Activated CD8-positive, alpha-beta memory T cell treated with anti-CD3 and anti-CD28 coated beads, Interleukin-2, amount 10 ng/mL, durations not matched to agents 7 days and 5 days (primary cell): ENCODE data around the gene YOD1. TPM values are rescaled to one million over a fixed set of nuclear protein-coding genes. Genes with fewer than 3 reads are reported as not detected.
"Not testable (repeated sequence)": the region's sequence is repeated elsewhere in the genome, so short reads cannot be mapped to it uniquely, and the experiment has no call there.

Experiments used
- ATAC-seq: fragments of 150-1000 bp; cut with Tn5 transposase; one replicate; pipeline ENCODE4 v1.10.0; 2021; ENCODE audit warnings: moderate library complexity
- CTCF ChIA-PET: fragments of 350-600 bp; sonication (Branson Sonifier 250); formaldehyde crosslinking; loops from one replicate; lab custom pipeline; 2021; ENCODE audit warnings: antibody characterized with exemption; lab: Charles Lee
- DNase-seq: peaks from one replicate; pipeline ENCODE4 v3.0.0-alpha.2; 2020
- H3K27ac Mint-ChIP-seq: one replicate; pipeline ENCODE4 v1.8.0; 2021; ENCODE audit warnings: mild to moderate bottlenecking, mixed read lengths
- H3K27me3 Mint-ChIP-seq: one replicate; pipeline ENCODE4 v1.8.0; 2021; ENCODE audit warnings: mixed read lengths
- H3K36me3 Mint-ChIP-seq: one replicate; pipeline ENCODE4 v1.8.0; 2021; ENCODE audit warnings: mild to moderate bottlenecking, mixed read lengths
- H3K4me1 Mint-ChIP-seq: one replicate; pipeline ENCODE4 v1.8.0; 2021; ENCODE audit warnings: mixed read lengths
- H3K4me3 Mint-ChIP-seq: one replicate; pipeline ENCODE4 v1.8.0; 2021; ENCODE audit warnings: mild to moderate bottlenecking, moderate library complexity, mixed read lengths
- H3K9me3 Mint-ChIP-seq: one replicate; pipeline ENCODE4 v1.8.0; 2022; ENCODE audit warnings: low read depth, mixed read lengths
- total RNA-seq, 2 experiments: library from RNA; stranded (reverse); gene quantifications; one replicate each; pipeline ENCODE4 v1.2.3, GENCODE V29; 2021

The YOD1 gene
- total RNA-seq, 2 experiments from 2014 or later, result 8.7 to 9.7 TPM

- peaks cover 5% of the 10 kb centered on the region for H3K27me3 Mint-ChIP-seq
- peaks cover 8% of the 10 kb centered on the region for H3K36me3 Mint-ChIP-seq
- peak within 1 kb of the TSS; percentile 82 for H3K27ac Mint-ChIP-seq
- H3K4me1 Mint-ChIP-seq, result peaks cover 37% of the 10 kb centered on the region
- ATAC-seq (peak; percentile 90), DNase-seq (peak; percentile 95)
- H3K9me3 Mint-ChIP-seq, result no peaks in the 10 kb centered on the region
- CTCF ChIA-PET, result interaction anchor here (0.8 to 2.3 kb wide), 14 partner anchors 10 to 446 kb away, joined by 3 to 10 read pairs (median 5); no protein-coding TSS in a partner anchor
- peak within 1 kb of the TSS; percentile 93 for H3K4me3 Mint-ChIP-seq
Measured at GRCh38 chr1:207052911-207053769, 2.1 kb upstream of the YOD1 start, which contains the start of gene PFKFB2. PFKFB2 (plus strand) TSS chr1:207053275; CDS start chr1:207054718, 1,443 bp downstream.

DNA sequence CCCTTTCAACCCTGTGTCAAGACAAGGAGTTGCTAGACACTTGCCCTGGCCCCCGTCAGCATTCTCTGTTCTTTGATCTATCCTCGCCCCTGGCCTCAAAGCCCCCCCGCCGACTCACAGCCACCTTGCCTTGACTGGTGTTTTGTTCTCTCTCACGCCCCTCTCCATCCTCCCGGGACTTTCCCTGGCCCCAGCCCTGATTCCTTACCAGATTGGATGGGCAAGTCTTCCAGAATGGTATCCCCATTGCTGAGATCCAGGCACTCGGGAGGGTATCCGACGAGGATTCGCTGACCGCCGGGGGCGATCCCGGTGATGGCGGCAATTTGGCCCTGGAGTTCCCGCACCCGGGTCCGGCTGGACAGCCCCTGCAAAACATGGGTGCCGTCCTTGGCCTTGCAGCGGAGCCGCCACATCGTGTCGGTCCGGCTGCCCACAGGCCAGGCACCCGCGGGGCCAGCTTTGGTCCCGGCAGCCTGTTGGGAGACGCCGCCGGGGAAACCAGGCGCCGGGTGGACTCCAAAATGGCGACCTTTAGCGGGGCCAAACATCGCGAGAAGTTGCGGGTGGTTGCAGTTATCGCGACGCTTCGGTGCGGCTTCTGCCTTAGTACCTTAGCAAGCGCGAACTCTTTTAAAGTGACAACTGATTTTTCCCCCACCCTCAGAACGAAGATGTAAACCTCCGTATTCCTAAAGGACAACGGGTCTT, 373 bp downstream of the YOD1 start:
- CTCF ChIA-PET, result interaction anchor here (0.6 to 3.1 kb wide), 18 partner anchors 10 to 449 kb away, joined by 3 to 27 read pairs (median 4); partner anchors contain the start of gene C1orf116
- H3K4me3 Mint-ChIP-seq, result peak overlapping the region; percentile 95
- peaks cover 54% of the 10 kb centered on the region for H3K4me1 Mint-ChIP-seq
- no peaks in the 10 kb centered on the region for H3K9me3 Mint-ChIP-seq
- peaks cover 3% of the 10 kb centered on the region for H3K27me3 Mint-ChIP-seq
- peaks cover 25% of the 10 kb centered on the region for H3K36me3 Mint-ChIP-seq
- peak; percentile 95 for DNase-seq
- H3K27ac Mint-ChIP-seq, result peak overlapping the region; percentile 93
- peak; percentile 68 for ATAC-seq

GRCh38 chr1:207049974-207050391, 1.0 kb downstream of the YOD1 start:
- peak; percentile 27 for ATAC-seq

GRCh38 chr1:207049514-207049913, 1.5 kb downstream of the YOD1 start:
- H3K36me3 Mint-ChIP-seq, result peaks cover 31% of the 10 kb centered on the region
- H3K27me3 Mint-ChIP-seq, result peaks cover 3% of the 10 kb centered on the region
- no peaks in the 10 kb centered on the region for H3K9me3 Mint-ChIP-seq
- H3K27ac Mint-ChIP-seq, result peak overlapping the region; percentile 93
- CTCF ChIA-PET, result interaction anchor here (0.9 to 3.1 kb wide), 17 partner anchors 11 to 471 kb away, joined by 3 to 27 read pairs (median 4); partner anchors contain the start of genes C1orf116 and DYRK3
- DNase-seq (no peak), ATAC-seq (no peak)
- H3K4me3 Mint-ChIP-seq, result peak overlapping the region; percentile 95
- H3K4me1 Mint-ChIP-seq, result peaks cover 58% of the 10 kb centered on the region

More at GRCh38 chr1:207049974-207050391, 1.0 kb downstream of the YOD1 start:
- no peaks in the 10 kb centered on the region for H3K9me3 Mint-ChIP-seq
- peaks cover 3% of the 10 kb centered on the region for H3K27me3 Mint-ChIP-seq
- peaks cover 27% of the 10 kb centered on the region for H3K36me3 Mint-ChIP-seq
- peak overlapping the region; percentile 93 for H3K27ac Mint-ChIP-seq
- CTCF ChIA-PET, result interaction anchor here (0.6 to 3.1 kb wide), 21 partner anchors 11 to 471 kb away, joined by 3 to 27 read pairs (median 4); partner anchors contain the start of genes C1orf116 and DYRK3
- peaks cover 57% of the 10 kb centered on the region for H3K4me1 Mint-ChIP-seq
- H3K4me3 Mint-ChIP-seq, result peak overlapping the region; percentile 95
- DNase-seq, result peak; percentile 71

DNA sequence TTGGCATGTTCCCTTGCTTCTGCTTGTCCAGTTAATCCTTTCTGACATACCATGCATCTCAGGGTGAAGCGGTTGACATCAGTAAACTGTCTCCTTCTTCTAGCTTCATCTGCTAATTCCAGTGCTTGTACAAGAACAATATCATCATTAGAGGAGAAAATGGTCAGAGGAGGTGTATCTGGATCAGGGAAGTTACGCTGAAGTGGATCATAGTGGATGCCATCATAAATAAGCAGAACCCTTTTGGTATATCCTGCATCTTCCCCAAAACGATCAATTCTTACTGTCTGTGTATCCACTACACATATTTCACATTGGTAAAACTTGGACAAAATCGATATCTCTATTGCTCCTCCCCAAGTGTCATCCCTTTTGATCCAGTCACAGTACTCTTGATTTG, 2.0 kb downstream of the YOD1 start:
- Mint-ChIP-seq H3K4me1 (peaks cover 57% of the 10 kb centered on the region), H3K36me3 (peaks cover 31% of the 10 kb centered on the region), H3K27ac (no peak overlapping the region)

DNA sequence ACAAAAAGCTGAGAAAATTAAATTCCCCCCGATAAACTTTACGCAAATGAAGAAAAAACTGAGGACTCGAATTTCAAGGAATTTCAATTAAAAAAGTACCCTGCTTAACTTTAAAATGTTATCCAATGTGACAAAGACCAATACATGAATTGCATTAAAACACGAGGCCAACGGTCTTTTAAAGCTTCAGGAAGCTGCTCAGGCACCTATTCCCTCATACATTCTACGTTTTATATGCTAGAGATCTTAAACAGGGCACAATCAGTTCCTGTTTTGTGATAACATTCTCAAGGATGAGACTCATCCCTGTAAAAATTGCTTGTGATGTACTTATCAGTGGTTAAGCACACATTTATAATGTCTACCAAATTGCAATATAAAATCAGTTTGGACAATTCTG, 3.0 kb downstream of the YOD1 start:
- CTCF ChIA-PET, result interaction anchor here (0.8 to 3.1 kb wide), 5 partner anchors 13 to 357 kb away, joined by 3 to 27 read pairs (median 4); no protein-coding TSS in a partner anchor
- H3K4me3 Mint-ChIP-seq, result no peak overlapping the region
- ATAC-seq, result no peak
- H3K4me1 Mint-ChIP-seq, result peaks cover 51% of the 10 kb centered on the region
- H3K27me3 Mint-ChIP-seq, result no peaks in the 10 kb centered on the region
- H3K27ac Mint-ChIP-seq, result no peak overlapping the region
- DNase-seq, result no peak
- H3K36me3 Mint-ChIP-seq, result peaks cover 33% of the 10 kb centered on the region
- no peaks in the 10 kb centered on the region for H3K9me3 Mint-ChIP-seq

More for the DNA sequence above, 2.0 kb downstream of the YOD1 start:
- Mint-ChIP-seq H3K9me3 (no peaks in the 10 kb centered on the region), H3K27me3 (peaks cover under 1% of the 10 kb centered on the region), H3K4me3 (no peak overlapping the region)
- CTCF ChIA-PET, result interaction anchor here (0.9 to 3.1 kb wide), 5 partner anchors 16 to 472 kb away, joined by 3 to 27 read pairs (median 6); partner anchors contain the start of gene C1orf116
- ATAC-seq (no peak), DNase-seq (no peak)

DNA sequence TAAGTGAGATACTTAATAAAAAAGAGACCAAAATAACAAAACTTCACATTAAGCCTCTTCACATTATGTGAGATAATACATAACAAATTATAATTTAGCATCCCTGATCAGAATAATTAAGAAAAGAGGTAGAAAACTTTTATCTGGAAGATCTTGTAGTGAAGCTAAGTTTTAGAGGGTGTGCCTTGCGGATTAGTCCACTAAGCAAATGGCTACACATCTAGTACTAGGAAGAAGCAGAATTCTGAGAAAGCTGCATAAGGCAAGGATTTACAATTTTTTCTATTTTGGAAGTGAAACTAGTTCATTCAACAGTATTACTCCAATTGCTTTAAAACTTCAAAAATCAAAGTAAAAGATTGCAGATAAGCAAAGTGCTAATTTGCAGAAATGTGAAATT, 3.5 kb downstream of the YOD1 start:
- peaks cover 38% of the 10 kb centered on the region for H3K36me3 Mint-ChIP-seq
- peaks cover 46% of the 10 kb centered on the region for H3K4me1 Mint-ChIP-seq
- CTCF ChIA-PET, result interaction anchor here (0.8 to 3.1 kb wide), 8 partner anchors 14 to 358 kb away, joined by 3 to 27 read pairs (median 4); no protein-coding TSS in a partner anchor
- no peak overlapping the region for H3K27ac Mint-ChIP-seq
- H3K9me3 Mint-ChIP-seq, result no peaks in the 10 kb centered on the region
- DNase-seq (no peak), ATAC-seq (no peak)
- H3K4me3 Mint-ChIP-seq, result no peak overlapping the region
- H3K27me3 Mint-ChIP-seq, result no peaks in the 10 kb centered on the region

DNA sequence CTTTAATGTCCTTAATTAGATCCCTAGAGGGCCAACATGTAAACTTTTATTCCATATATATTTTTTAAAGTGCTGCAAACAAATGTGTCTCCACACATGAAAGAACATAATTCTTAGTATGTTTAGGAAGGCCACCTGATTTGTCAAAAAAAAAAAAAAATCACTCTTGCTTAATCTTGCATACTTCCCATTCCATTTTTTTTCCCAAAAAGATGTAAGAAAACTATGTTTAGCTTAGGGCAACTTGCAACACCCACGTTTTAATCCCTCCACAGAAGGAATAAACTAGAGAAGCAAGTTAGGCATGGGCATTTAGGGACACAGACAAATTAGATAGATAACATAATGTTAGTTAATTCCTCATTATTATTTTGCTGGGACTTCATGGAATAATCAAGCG, 5.6 kb downstream of the YOD1 start:
- no peaks in the 10 kb centered on the region for H3K9me3 Mint-ChIP-seq

GRCh38 chr1:207041397-207041796, 9.6 kb downstream of the YOD1 start:
- CTCF ChIA-PET, result interaction anchor here (1.0 to 1.4 kb wide), 2 partner anchors 15 to 39 kb away, joined by 3 read pairs; no protein-coding TSS in a partner anchor
- not testable (repeated sequence) for H3K27ac Mint-ChIP-seq, H3K9me3 Mint-ChIP-seq

More for the DNA sequence above, 5.6 kb downstream of the YOD1 start:
- Mint-ChIP-seq H3K36me3 (peaks cover 39% of the 10 kb centered on the region), H3K4me3 (no peak overlapping the region), H3K27ac (no peak overlapping the region), H3K27me3 (no peaks in the 10 kb centered on the region), H3K4me1 (peaks cover 32% of the 10 kb centered on the region)
- no peak for ATAC-seq
- DNase-seq, result no peak
- CTCF ChIA-PET, result interaction anchor here (1.0 to 1.9 kb wide), 3 partner anchors 13 to 39 kb away, joined by 3 to 4 read pairs (median 4); partner anchors contain the start of gene C1orf116

GRCh38 chr1:207040181-207040533, 10.9 kb downstream of the YOD1 start:
- H3K27me3 Mint-ChIP-seq, result peaks cover 7% of the 10 kb centered on the region
- no peak overlapping the region for H3K27ac Mint-ChIP-seq
- H3K4me1 Mint-ChIP-seq, result peaks cover 3% of the 10 kb centered on the region
- H3K4me3 Mint-ChIP-seq, result no peak overlapping the region
- DNase-seq (no peak), ATAC-seq (no peak)
- CTCF ChIA-PET, result interaction anchor here (1.3 kb wide), 1 partner anchor 9 kb away, joined by 6 read pairs; no protein-coding TSS in a partner anchor
- H3K9me3 Mint-ChIP-seq, result no peaks in the 10 kb centered on the region
- peaks cover 12% of the 10 kb centered on the region for H3K36me3 Mint-ChIP-seq

More at GRCh38 chr1:207041397-207041796, 9.6 kb downstream of the YOD1 start:
- peaks cover 18% of the 10 kb centered on the region for H3K36me3 Mint-ChIP-seq
- not testable (repeated sequence) for H3K4me3 Mint-ChIP-seq, ATAC-seq, DNase-seq, H3K4me1 Mint-ChIP-seq, H3K27me3 Mint-ChIP-seq

DNA sequence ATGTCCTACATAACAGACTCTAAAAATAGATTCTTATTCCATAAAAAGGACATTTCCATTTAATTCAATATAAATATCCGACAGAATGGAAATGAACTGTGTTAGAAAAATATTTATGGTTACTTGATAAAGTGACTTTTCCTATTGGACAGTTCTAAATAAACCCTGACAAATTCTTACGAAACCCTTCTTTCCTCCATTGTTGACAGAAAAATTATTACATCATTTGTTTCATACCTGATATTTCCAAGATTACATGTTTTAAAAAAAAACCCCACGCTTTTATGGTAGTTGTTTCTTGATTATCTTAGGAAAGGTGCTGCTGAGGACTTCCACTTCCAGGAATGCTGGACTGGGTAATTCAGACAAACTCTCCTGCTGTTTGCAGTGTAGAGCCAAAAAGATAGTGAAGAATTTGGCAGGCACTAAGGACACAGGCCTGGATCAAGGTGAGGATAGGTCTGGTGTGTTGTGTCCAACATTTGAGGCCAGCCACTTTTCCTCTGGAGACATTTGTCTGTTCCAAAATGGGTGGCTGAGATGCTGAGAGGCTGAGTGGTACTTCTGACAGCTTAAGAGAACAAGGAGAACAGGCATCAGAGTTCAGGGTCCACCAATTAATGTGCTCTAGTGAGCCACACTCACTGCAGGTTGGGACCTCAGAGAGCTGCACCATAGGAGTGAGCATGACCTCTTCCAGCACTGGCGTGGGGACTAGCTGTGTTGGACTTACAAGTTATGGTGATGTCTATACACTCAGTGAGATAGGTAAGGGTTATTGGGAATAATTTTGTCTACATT, 11.4 kb downstream of the YOD1 start:
- peaks cover 8% of the 10 kb centered on the region for H3K36me3 Mint-ChIP-seq
- H3K27ac Mint-ChIP-seq, result no peak overlapping the region
- H3K4me3 Mint-ChIP-seq, result no peak overlapping the region
- DNase-seq (no peak), ATAC-seq (no peak)
- H3K27me3 Mint-ChIP-seq, result peaks cover 12% of the 10 kb centered on the region
- CTCF ChIA-PET, result interaction anchor here (1.3 kb wide), 1 partner anchor 8 kb away, joined by 6 read pairs; no protein-coding TSS in a partner anchor
- H3K9me3 Mint-ChIP-seq, result no peaks in the 10 kb centered on the region
- H3K4me1 Mint-ChIP-seq, result peaks cover 1% of the 10 kb centered on the region

GRCh38 chr1:207036865-207037264, 14.1 kb downstream of the YOD1 start:
- Mint-ChIP-seq H3K9me3 (no peaks in the 10 kb centered on the region), H3K4me1 (no peaks in the 10 kb centered on the region), H3K27me3 (peaks cover 35% of the 10 kb centered on the region), H3K4me3 (no peak overlapping the region), H3K36me3 (no peaks in the 10 kb centered on the region), H3K27ac (no peak overlapping the region)
- DNase-seq (no peak), ATAC-seq (no peak)
- CTCF ChIA-PET, result interaction anchor here (1.0 to 1.3 kb wide), 2 partner anchors 42 to 373 kb away, joined by 3 read pairs; no protein-coding TSS in a partner anchor
